ENCODE results near the gene TRAF2. TPM values are rescaled to one million over a fixed set of nuclear protein-coding genes. Genes with fewer than 3 reads are reported as not detected.

TRAF2 gene
- total and polyA plus RNA-seq, 2 of the 13 experiments (the other 11 are each of a cell fraction or from before 2014, with no cell fraction given), result 12.4 to 13.6 TPM

- TF ChIP-seq, protein P1, sequence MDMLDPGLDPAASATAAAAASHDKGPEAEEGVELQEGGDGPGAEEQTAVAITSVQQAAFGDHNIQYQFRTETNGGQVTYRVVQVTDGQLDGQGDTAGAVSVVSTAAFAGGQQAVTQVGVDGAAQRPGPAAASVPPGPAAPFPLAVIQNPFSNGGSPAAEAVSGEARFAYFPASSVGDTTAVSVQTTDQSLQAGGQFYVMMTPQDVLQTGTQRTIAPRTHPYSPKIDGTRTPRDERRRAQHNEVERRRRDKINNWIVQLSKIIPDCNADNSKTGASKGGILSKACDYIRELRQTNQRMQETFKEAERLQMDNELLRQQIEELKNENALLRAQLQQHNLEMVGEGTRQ (IDR thresholded peaks at IDR 0.05; ENCODE audit: low read depth, low read length), result peak; percentile 94
- TF ChIP-seq, protein P1 (CRISPR knock-in tag; IDR thresholded peaks at IDR 0.05; ENCODE audit: borderline replicate concordance), result peak; percentile 98; the same call in 1 of the 2 replicates
- TF ChIP-seq, protein P2, sequence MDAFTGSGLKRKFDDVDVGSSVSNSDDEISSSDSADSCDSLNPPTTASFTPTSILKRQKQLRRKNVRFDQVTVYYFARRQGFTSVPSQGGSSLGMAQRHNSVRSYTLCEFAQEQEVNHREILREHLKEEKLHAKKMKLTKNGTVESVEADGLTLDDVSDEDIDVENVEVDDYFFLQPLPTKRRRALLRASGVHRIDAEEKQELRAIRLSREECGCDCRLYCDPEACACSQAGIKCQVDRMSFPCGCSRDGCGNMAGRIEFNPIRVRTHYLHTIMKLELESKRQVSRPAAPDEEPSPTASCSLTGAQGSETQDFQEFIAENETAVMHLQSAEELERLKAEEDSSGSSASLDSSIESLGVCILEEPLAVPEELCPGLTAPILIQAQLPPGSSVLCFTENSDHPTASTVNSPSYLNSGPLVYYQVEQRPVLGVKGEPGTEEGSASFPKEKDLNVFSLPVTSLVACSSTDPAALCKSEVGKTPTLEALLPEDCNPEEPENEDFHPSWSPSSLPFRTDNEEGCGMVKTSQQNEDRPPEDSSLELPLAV (CRISPR knock-in tag; conservative IDR thresholded peaks at IDR 0.05; ENCODE audit: low read depth), result no peak
- TF ChIP-seq KLF16 (CRISPR knock-in tag; IDR thresholded peaks at IDR 0.05) (no peak; a peak in 2 of 4 replicates), CHD2 (IDR thresholded peaks at IDR 0.05; ENCODE audit: low read depth, low read length) (no peak), NRL (CRISPR knock-in tag; IDR thresholded peaks at IDR 0.05; ENCODE audit: borderline replicate concordance) (peak; percentile 86), HNRNPUL1 (IDR thresholded peaks at IDR 0.05; ENCODE audit: low read depth, low read length) (no peak), PLRG1 (conservative IDR thresholded peaks at IDR 0.05) (no peak), PAWR (CRISPR knock-in tag; IDR thresholded peaks at IDR 0.05; ENCODE audit: borderline replicate concordance) (no peak), ONECUT2 (CRISPR knock-in tag; IDR thresholded peaks at IDR 0.05) (no peak), ZFP36L1 (CRISPR knock-in tag; IDR thresholded peaks at IDR 0.05) (no peak), PHF21A (CRISPR knock-in tag; IDR thresholded peaks at IDR 0.05) (peak; percentile 93), HOXA3 (CRISPR knock-in tag; IDR thresholded peaks at IDR 0.05) (peak; percentile 72), CHCHD3 (CRISPR knock-in tag; IDR thresholded peaks at IDR 0.05) (no peak), PAX8 (CRISPR knock-in tag; IDR thresholded peaks at IDR 0.05; ENCODE audit: borderline replicate concordance) (0 out of 2 replicates have a peak, but pooled peaks have one; percentile 20)
- TF ChIP-seq, protein P3, sequence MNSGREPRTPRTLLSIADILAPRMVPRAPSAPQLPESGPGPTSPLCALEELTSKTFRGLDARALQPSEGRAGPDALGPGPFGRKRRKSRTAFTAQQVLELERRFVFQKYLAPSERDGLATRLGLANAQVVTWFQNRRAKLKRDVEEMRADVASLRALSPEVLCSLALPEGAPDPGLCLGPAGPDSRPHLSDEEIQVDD (CRISPR knock-in tag; IDR thresholded peaks at IDR 0.05; ENCODE audit: borderline replicate concordance), result no peak
- TF ChIP-seq, protein P4, sequence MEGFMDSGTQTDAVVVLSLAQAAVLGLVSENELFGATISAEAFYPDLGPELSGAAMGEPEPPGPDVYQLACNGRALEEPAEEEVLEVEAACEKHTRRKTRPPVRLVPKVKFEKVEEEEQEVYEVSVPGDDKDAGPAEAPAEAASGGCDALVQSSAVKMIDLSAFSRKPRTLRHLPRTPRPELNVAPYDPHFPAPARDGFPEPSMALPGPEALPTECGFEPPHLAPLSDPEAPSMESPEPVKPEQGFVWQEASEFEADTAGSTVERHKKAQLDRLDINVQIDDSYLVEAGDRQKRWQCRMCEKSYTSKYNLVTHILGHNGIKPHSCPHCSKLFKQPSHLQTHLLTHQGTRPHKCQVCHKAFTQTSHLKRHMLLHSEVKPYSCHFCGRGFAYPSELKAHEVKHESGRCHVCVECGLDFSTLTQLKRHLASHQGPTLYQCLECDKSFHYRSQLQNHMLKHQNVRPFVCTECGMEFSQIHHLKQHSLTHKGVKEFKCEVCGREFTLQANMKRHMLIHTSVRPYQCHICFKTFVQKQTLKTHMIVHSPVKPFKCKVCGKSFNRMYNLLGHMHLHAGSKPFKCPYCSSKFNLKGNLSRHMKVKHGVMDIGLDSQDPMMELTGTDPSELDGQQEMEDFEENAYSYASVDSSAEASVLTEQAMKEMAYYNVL (CRISPR knock-in tag; IDR thresholded peaks at IDR 0.05; ENCODE audit: borderline replicate concordance), result peak; percentile 63; the same call in 1 of the 2 replicates
- TF ChIP-seq, protein P5, sequence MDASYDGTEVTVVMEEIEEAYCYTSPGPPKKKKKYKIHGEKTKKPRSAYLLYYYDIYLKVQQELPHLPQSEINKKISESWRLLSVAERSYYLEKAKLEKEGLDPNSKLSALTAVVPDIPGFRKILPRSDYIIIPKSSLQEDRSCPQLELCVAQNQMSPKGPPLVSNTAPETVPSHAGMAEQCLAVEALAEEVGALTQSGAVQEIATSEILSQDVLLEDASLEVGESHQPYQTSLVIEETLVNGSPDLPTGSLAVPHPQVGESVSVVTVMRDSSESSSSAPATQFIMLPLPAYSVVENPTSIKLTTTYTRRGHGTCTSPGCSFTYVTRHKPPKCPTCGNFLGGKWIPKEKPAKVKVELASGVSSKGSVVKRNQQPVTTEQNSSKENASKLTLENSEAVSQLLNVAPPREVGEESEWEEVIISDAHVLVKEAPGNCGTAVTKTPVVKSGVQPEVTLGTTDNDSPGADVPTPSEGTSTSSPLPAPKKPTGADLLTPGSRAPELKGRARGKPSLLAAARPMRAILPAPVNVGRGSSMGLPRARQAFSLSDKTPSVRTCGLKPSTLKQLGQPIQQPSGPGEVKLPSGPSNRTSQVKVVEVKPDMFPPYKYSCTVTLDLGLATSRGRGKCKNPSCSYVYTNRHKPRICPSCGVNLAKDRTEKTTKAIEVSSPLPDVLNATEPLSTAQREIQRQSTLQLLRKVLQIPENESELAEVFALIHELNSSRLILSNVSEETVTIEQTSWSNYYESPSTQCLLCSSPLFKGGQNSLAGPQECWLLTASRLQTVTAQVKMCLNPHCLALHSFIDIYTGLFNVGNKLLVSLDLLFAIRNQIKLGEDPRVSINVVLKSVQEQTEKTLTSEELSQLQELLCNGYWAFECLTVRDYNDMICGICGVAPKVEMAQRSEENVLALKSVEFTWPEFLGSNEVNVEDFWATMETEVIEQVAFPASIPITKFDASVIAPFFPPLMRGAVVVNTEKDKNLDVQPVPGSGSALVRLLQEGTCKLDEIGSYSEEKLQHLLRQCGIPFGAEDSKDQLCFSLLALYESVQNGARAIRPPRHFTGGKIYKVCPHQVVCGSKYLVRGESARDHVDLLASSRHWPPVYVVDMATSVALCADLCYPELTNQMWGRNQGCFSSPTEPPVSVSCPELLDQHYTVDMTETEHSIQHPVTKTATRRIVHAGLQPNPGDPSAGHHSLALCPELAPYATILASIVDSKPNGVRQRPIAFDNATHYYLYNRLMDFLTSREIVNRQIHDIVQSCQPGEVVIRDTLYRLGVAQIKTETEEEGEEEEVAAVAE (CRISPR knock-in tag; IDR thresholded peaks at IDR 0.05; ENCODE audit: borderline replicate concordance), result no peak; the same call in 1 of the 2 replicates
These were observed 63.7 kb downstream of the TRAF2 start (continued) for GRCh38 chr9:136949817-136950655.
